HCT116 (cell line): ENCODE data around the gene CD74. TPM values are rescaled to one million over a fixed set of nuclear protein-coding genes. Genes with fewer than 3 reads are reported as not detected.

Experiments used
- ATAC-seq: fragments of 200-7000 bp; cut with Tn5 transposase; 2 replicates; pipeline ENCODE4 v1.9.1; 2020; ENCODE audit warnings: mild to moderate bottlenecking, moderate library complexity
- BruUV-seq: library from RNA; stranded (reverse); fragments of 400-500 nt; replicated peaks from 2 replicates; lab custom pipeline; 2021; lab: Mats Ljungman, UMichigan
- CTCF ChIA-PET: fragments of 300-600 bp; sonication (Branson Sonifier 250); formaldehyde crosslinking; loops from one replicate; lab custom pipeline; 2021; ENCODE audit warnings: antibody characterized with exemption; lab: Charles Lee
- POLR2A ChIA-PET: fragments of 300-600, 350-600 bp; sonication (Branson Sonifier 250); formaldehyde crosslinking; loops from one replicate; lab custom pipeline; 2021; ENCODE audit warnings: antibody characterized with exemption; lab: Charles Lee
- RAD21 ChIA-PET, 2 experiments: fragments of 300-600 bp; sonication (Branson Sonifier 250); formaldehyde crosslinking; loops; one replicate each; lab custom pipeline; 2023; ENCODE audit warnings: low total read pairs in 2 of 2; ENCODE audit not compliant: uncharacterized antibody in 2 of 2, unreplicated experiment in 2 of 2, low non-redundant PET in 1 of 2; lab: Charles Lee
- DNase-seq: peaks from one replicate; pipeline ENCODE4 v3.0.0-alpha.2; 2010; ENCODE audit warnings: low read depth, low spot score
- H2AFZ ChIP-seq: fragments of 200-600 bp; shearing (Covaris generic), sonication (generic); 2 replicates; pipeline ENCODE4 v1.6.1; 2017; ENCODE audit warnings: low read depth, mixed run types, mixed read lengths, antibody characterized with exemption, low read length; ENCODE audit not compliant: poor library complexity, severe bottlenecking
- H3K27ac ChIP-seq: 2 replicates; pipeline ENCODE4 v1.5.1; 2012; ENCODE audit warnings: low read depth, low read length
- H3K27me3 ChIP-seq: fragments of 200-600 bp; sonication (generic); 2 replicates; pipeline ENCODE4 v1.6.1; 2016; ENCODE audit warnings: mixed run types, low read length, mixed read lengths; ENCODE audit not compliant: insufficient read depth
- H3K36me3 ChIP-seq, 2 experiments: fragments of 200-500 bp in 1 of 2; fragments of 200-600 bp in 1 of 2; sonication (Bioruptor generic) in 1 of 2; sonication (generic) in 1 of 2; 2 replicates each; pipeline versions ENCODE4 v1.5.1 to v1.6.1; 2014 to 2016; ENCODE audit warnings: low read length in 2 of 2, inconsistent platforms in 1 of 2, mixed read lengths in 1 of 2, mixed run types in 1 of 2; ENCODE audit not compliant: insufficient read depth in 2 of 2, control insufficient read depth in 1 of 2
- H3K4me1 ChIP-seq, 2 experiments: fragments of 200-600 bp in 1 of 2; sonication (generic) in 1 of 2; 2 replicates each; pipeline versions ENCODE4 v1.5.1 to v1.6.1; 2012 to 2017; ENCODE audit warnings: low read length in 2 of 2, inconsistent platforms in 1 of 2, mild to moderate bottlenecking in 1 of 2, mixed read lengths in 1 of 2, mixed run types in 1 of 2, moderate library complexity in 1 of 2; ENCODE audit not compliant: insufficient read depth in 2 of 2, control insufficient read depth in 1 of 2
- H3K4me2 ChIP-seq: fragments of 200-600 bp; sonication (generic); 2 replicates; pipeline ENCODE4 v1.6.1; 2017; ENCODE audit warnings: mixed run types, low read length, mixed read lengths
- H3K4me3 ChIP-seq, 2 experiments: fragments of 200-600 bp in 1 of 2; sonication (generic) in 1 of 2; replicated peaks in 1 of 2; 2 replicates each; pipeline ENCODE4 v1.5.1; 2011 to 2016; ENCODE audit warnings: low read length in 2 of 2, control low read depth in 1 of 2, low read depth in 1 of 2, mild to moderate bottlenecking in 1 of 2, mixed read lengths in 1 of 2, mixed run types in 1 of 2
- H3K79me2 ChIP-seq: fragments of 200-600 bp; sonication (generic); 2 replicates; pipeline ENCODE4 v1.6.1; 2017; ENCODE audit warnings: mild to moderate bottlenecking, mixed run types, low read length, moderate library complexity, mixed read lengths; ENCODE audit not compliant: insufficient read depth
- H3K9ac ChIP-seq: fragments of 200-600 bp; sonication (generic); 2 replicates; pipeline ENCODE4 v1.6.1; 2016; ENCODE audit warnings: low read length, mixed read lengths
- H3K9me2 ChIP-seq: fragments of 200-600 bp; sonication (generic), shearing (Covaris generic); 2 replicates; pipeline ENCODE4 v1.6.1; 2017; ENCODE audit warnings: mixed run types, mild to moderate bottlenecking, moderate library complexity; ENCODE audit not compliant: insufficient read depth
- H3K9me3 ChIP-seq, 2 experiments: fragments of 200-500 bp in 1 of 2; fragments of 200-600 bp in 1 of 2; sonication (Bioruptor generic) in 1 of 2; sonication (generic) in 1 of 2; 2 replicates each; pipeline ENCODE4 v1.6.1; 2014 to 2017; ENCODE audit warnings: low read length in 2 of 2, mixed read lengths in 2 of 2, inconsistent platforms in 1 of 2, low read depth in 1 of 2, mild to moderate bottlenecking in 1 of 2, mixed run types in 1 of 2, moderate library complexity in 1 of 2; ENCODE audit not compliant: control insufficient read depth in 1 of 2, insufficient read depth in 1 of 2
- H4K20me1 ChIP-seq: fragments of 200-600 bp; sonication (generic), shearing (Covaris generic); 2 replicates; pipeline ENCODE4 v1.6.1; 2017; ENCODE audit warnings: mixed run types, mild to moderate bottlenecking, moderate library complexity; ENCODE audit not compliant: insufficient read depth
- ATF3 ChIP-seq: IDR thresholded peaks from 2 replicates; pipeline ENCODE4 v1.6.1; 2012
- CEBPB ChIP-seq: IDR thresholded peaks from 2 replicates; pipeline ENCODE4 v1.6.1; 2012; ENCODE audit warnings: low read depth
- CTCF ChIP-seq, 3 experiments: fragments of 200-600 bp in 1 of 3; sonication (generic) in 1 of 3; IDR thresholded peaks in 2 of 3; conservative IDR thresholded peaks in 1 of 3; 2 replicates each; pipeline ENCODE4 v1.5.1; 2012 to 2017; ENCODE audit warnings: low read depth in 2 of 3, low read length in 2 of 3, antibody characterized with exemption in 1 of 3, borderline replicate concordance in 1 of 3, control low read depth in 1 of 3, mild to moderate bottlenecking in 1 of 3, mixed read lengths in 1 of 3, mixed run types in 1 of 3, moderate library complexity in 1 of 3; ENCODE audit not compliant: insufficient read depth in 1 of 3
- JUND ChIP-seq: IDR thresholded peaks from 2 replicates; pipeline ENCODE4 v1.6.1; 2012
- POLR2A ChIP-seq: IDR thresholded peaks from 2 replicates; pipeline ENCODE4 v1.7.0; 2011; ENCODE audit warnings: borderline replicate concordance; ENCODE audit not compliant: insufficient read depth, insufficient read length; ENCODE audit errors: extremely low read depth
- POLR2AphosphoS5 ChIP-seq: IDR thresholded peaks from 2 replicates; pipeline ENCODE4 v1.6.1; 2011; ENCODE audit warnings: mild to moderate bottlenecking, low read depth, low read length, moderate library complexity
- RAD21 ChIP-seq: IDR thresholded peaks from 2 replicates; pipeline ENCODE4 v1.6.1; 2012; ENCODE audit warnings: low read depth, mild to moderate bottlenecking
- SIN3A ChIP-seq: IDR thresholded peaks from 2 replicates; pipeline ENCODE4 v1.6.1; 2012; ENCODE audit warnings: low read depth
- SRF ChIP-seq: IDR thresholded peaks from 2 replicates; pipeline ENCODE4 v1.6.1; 2012; ENCODE audit warnings: low read depth
- TCF7L2 ChIP-seq: IDR thresholded peaks from 2 replicates; pipeline ENCODE4 v1.7.0; 2011; ENCODE audit warnings: borderline replicate concordance, inconsistent platforms; ENCODE audit not compliant: insufficient read depth, insufficient read length; ENCODE audit errors: extremely low read depth
- YY1 ChIP-seq: IDR thresholded peaks from 2 replicates; pipeline ENCODE4 v1.6.1; 2011; ENCODE audit warnings: low read length, low read depth, moderate library complexity, mild to moderate bottlenecking; ENCODE audit not compliant: insufficient replicate concordance; ENCODE audit errors: extremely low read depth
- ZNF274 ChIP-seq: fragments of 200-500 bp; sonication (Bioruptor generic); IDR thresholded peaks from 2 replicates; pipeline ENCODE4 v1.6.1; 2014; ENCODE audit warnings: mild to moderate bottlenecking, low read depth, low read length, inconsistent platforms
- intact Hi-C: fragments of 100-400 bp; cut with micrococcal nuclease; formaldehyde crosslinking; loops from 2 replicates; pipeline ENCODE4 v1.10.0; 2022
- total RNA-seq: library from RNA; stranded (reverse); gene quantifications from one replicate; pipeline ENCODE4 v1.2.1, GENCODE V29; 2021; ENCODE audit not compliant: unreplicated experiment
- TF ChIP-seq, protein P1 (sequence below): IDR thresholded peaks from 2 replicates; pipeline ENCODE4 v1.6.1; 2012; ENCODE audit warnings: low read depth
- TF ChIP-seq, protein P2 (sequence below): IDR thresholded peaks from 2 replicates; pipeline ENCODE4 v1.6.1; 2011; ENCODE audit warnings: mild to moderate bottlenecking, low read length, moderate library complexity; ENCODE audit not compliant: insufficient replicate concordance; ENCODE audit errors: extremely low read depth

Gene CD74
- total RNA-seq, 1 experiment from 2014 or later = 8.9 TPM

DNA sequence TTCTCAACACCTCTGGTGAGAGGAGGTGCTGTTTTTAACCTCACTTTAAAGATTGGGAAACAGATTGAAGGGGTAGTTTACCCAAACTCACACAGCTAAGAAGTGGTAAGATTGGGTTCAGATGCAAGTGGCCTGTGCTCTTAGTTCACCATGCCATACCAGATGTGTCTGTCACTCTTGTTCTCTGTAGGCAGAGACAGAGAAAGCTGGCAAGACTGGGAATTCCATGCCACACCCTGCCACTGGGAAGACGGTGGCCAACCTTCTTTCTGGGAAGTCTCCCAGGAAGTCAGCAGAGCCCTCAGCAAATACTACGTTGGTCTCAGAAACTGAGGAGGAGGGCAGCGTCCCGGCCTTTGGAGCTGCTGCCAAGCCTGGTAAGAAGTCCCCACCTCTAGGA, 44.2 kb downstream of the CD74 start:
- intact Hi-C loops = no loop called here
- H3K4me3 ChIP-seq = no peak overlapping the region
- TF ChIP-seq ZNF274 = no peak
- TF ChIP-seq POLR2AphosphoS5 = no peak
- TF ChIP-seq YY1 = no peak
- no peak for TF ChIP-seq JUND
- no peak for TF ChIP-seq POLR2A
- TF ChIP-seq, protein P1, sequence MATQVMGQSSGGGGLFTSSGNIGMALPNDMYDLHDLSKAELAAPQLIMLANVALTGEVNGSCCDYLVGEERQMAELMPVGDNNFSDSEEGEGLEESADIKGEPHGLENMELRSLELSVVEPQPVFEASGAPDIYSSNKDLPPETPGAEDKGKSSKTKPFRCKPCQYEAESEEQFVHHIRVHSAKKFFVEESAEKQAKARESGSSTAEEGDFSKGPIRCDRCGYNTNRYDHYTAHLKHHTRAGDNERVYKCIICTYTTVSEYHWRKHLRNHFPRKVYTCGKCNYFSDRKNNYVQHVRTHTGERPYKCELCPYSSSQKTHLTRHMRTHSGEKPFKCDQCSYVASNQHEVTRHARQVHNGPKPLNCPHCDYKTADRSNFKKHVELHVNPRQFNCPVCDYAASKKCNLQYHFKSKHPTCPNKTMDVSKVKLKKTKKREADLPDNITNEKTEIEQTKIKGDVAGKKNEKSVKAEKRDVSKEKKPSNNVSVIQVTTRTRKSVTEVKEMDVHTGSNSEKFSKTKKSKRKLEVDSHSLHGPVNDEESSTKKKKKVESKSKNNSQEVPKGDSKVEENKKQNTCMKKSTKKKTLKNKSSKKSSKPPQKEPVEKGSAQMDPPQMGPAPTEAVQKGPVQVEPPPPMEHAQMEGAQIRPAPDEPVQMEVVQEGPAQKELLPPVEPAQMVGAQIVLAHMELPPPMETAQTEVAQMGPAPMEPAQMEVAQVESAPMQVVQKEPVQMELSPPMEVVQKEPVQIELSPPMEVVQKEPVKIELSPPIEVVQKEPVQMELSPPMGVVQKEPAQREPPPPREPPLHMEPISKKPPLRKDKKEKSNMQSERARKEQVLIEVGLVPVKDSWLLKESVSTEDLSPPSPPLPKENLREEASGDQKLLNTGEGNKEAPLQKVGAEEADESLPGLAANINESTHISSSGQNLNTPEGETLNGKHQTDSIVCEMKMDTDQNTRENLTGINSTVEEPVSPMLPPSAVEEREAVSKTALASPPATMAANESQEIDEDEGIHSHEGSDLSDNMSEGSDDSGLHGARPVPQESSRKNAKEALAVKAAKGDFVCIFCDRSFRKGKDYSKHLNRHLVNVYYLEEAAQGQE = no peak
- no peak for TF ChIP-seq CTCF (IDR thresholded peaks at IDR 0.05 in 2 of 3, conservative IDR thresholded peaks at IDR 0.05 in 1 of 3; ENCODE audit: borderline replicate concordance in 1 of 3, insufficient read depth in 1 of 3, low read depth in 2 of 3, low read length in 2 of 3)
- no peak for TF ChIP-seq ATF3
- TF ChIP-seq SRF = no peak
- TF ChIP-seq, protein P2, sequence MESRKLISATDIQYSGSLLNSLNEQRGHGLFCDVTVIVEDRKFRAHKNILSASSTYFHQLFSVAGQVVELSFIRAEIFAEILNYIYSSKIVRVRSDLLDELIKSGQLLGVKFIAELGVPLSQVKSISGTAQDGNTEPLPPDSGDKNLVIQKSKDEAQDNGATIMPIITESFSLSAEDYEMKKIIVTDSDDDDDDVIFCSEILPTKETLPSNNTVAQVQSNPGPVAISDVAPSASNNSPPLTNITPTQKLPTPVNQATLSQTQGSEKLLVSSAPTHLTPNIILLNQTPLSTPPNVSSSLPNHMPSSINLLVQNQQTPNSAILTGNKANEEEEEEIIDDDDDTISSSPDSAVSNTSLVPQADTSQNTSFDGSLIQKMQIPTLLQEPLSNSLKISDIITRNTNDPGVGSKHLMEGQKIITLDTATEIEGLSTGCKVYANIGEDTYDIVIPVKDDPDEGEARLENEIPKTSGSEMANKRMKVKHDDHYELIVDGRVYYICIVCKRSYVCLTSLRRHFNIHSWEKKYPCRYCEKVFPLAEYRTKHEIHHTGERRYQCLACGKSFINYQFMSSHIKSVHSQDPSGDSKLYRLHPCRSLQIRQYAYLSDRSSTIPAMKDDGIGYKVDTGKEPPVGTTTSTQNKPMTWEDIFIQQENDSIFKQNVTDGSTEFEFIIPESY = no peak
- no peak for TF ChIP-seq SIN3A
- TF ChIP-seq CEBPB = no peak
- no peak for TF ChIP-seq RAD21
- no peak for TF ChIP-seq TCF7L2
- TF ChIP-seq, all 23 proteins: peak for 0
- ChIA-PET CTCF (no interaction called here), RAD21 (no interaction called here), POLR2A (no interaction called here)
- H3K9me3 ChIP-seq = no peaks in the 10 kb centered on the region
- H4K20me1 ChIP-seq = no peaks in the 10 kb centered on the region
- DNase-seq (no peak), ATAC-seq (no peak)
- H3K4me2 ChIP-seq = no peak overlapping the region
- H3K27ac ChIP-seq = no peak overlapping the region
- no peaks in the 10 kb centered on the region for H3K4me1 ChIP-seq
- H3K9ac ChIP-seq = no peak overlapping the region
- no peaks in the 10 kb centered on the region for H3K27me3 ChIP-seq
- no TSS peak for BruUV-seq
- no peaks in the 10 kb centered on the region for H3K9me2 ChIP-seq
- H3K36me3 ChIP-seq = peaks cover 70 to 83% of the 10 kb centered on the region in 2 experiments; a peak in 3 of 4 replicates
- H2AFZ ChIP-seq = no peak overlapping the region
- peaks cover 42% of the 10 kb centered on the region for H3K79me2 ChIP-seq
